B cell (primary cell): ENCODE measurements around the gene HTRA2. TPM values are rescaled to one million over a fixed set of nuclear protein-coding genes. Genes with fewer than 3 reads are reported as not detected.

Experiments used
- ATAC-seq: fragments of 200-7000 bp; cut with Tn5 transposase; one replicate; pipeline ENCODE4 v1.10.0; 2021; ENCODE audit warnings: low read depth, mild to moderate bottlenecking, moderate number of reproducible peaks, moderate library complexity
- CTCF ChIA-PET: fragments of 350-600 bp; sonication (Branson Sonifier 250); formaldehyde crosslinking; loops from one replicate; lab custom pipeline; 2021; ENCODE audit warnings: antibody characterized with exemption, inconsistent platforms; lab: Charles Lee
- POLR2A ChIA-PET: fragments of 350-600 bp; sonication (Branson Sonifier 250); formaldehyde crosslinking; loops from one replicate; lab custom pipeline; 2021; ENCODE audit warnings: antibody characterized with exemption; lab: Charles Lee
- DNase-seq: peaks from one replicate; pipeline ENCODE4 v3.0.0; 2013
- H2AFZ ChIP-seq: 2 replicates; pipeline ENCODE4 v1.6.1; 2012; ENCODE audit warnings: mild to moderate bottlenecking, low read depth, low read length; ENCODE audit not compliant: insufficient read depth, poor library complexity, severe bottlenecking
- H3K27ac ChIP-seq, 2 donors: 1 replicate in 1 of 2; 2 replicates in 1 of 2; pipeline ENCODE4 v1.5.1; 2012 to 2013; ENCODE audit warnings: low read length in 2 of 2, mild to moderate bottlenecking in 2 of 2, moderate library complexity in 1 of 2
- H3K27me3 ChIP-seq, 4 experiments: fragments of 200-600 bp in 1 of 4; sonication (generic) in 1 of 4; replicated peaks in 1 of 4; 1 replicate in 2 of 4; 2 replicates in 2 of 4; pipeline versions ENCODE4 v1.6.1 to v1.7.0; 2013 to 2016; ENCODE audit warnings: low read length in 3 of 4, mild to moderate bottlenecking in 2 of 4, mixed read lengths in 1 of 4, moderate library complexity in 1 of 4; ENCODE audit not compliant: insufficient read depth in 4 of 4, control insufficient read depth in 3 of 4; ENCODE audit errors: control extremely low read depth in 1 of 4
- H3K36me3 ChIP-seq, 2 experiments: replicated peaks in 1 of 2; 1 replicate in 1 of 2; 2 replicates in 1 of 2; pipeline versions ENCODE4 v1.6.1 to v1.7.1; 2013; ENCODE audit warnings: low read length in 1 of 2; ENCODE audit not compliant: insufficient read depth in 2 of 2, control insufficient read depth in 1 of 2; ENCODE audit errors: control extremely low read depth in 1 of 2, extremely low read depth in 1 of 2
- H3K4me1 ChIP-seq, 2 donors: fragments of 200-600 bp in 1 of 2; sonication (generic) in 1 of 2; 1 replicate in 1 of 2; 2 replicates in 1 of 2; pipeline versions ENCODE4 v1.5.1 to v1.6.1; 2013 to 2017; ENCODE audit warnings: low read length in 2 of 2; ENCODE audit not compliant: control insufficient read depth in 2 of 2, insufficient read depth in 2 of 2
- H3K4me2 ChIP-seq: replicated peaks from 2 replicates; pipeline ENCODE3; 2012; ENCODE audit warnings: mild to moderate bottlenecking, low read depth, low read length; ENCODE audit not compliant: poor library complexity, severe bottlenecking
- H3K4me3 ChIP-seq, 5 experiments: fragments of 200-600 bp in 1 of 5; sonication (generic) in 1 of 5; 1 replicate in 3 of 5; 2 replicates in 2 of 5; pipeline versions ENCODE4 v1.5.1 to v1.7.0; 2011 to 2016; ENCODE audit warnings: low read length in 4 of 5, mild to moderate bottlenecking in 4 of 5, low read depth in 2 of 5, control low read depth in 1 of 5, moderate library complexity in 1 of 5; ENCODE audit not compliant: insufficient read depth in 1 of 5; ENCODE audit errors: control extremely low read depth in 1 of 5, extremely low read depth in 1 of 5
- H3K79me2 ChIP-seq: fragments of 200-600 bp; sonication (generic); one replicate; pipeline ENCODE4 v1.6.0; 2016; ENCODE audit warnings: low read length; ENCODE audit not compliant: control insufficient read depth, insufficient read depth
- H3K9ac ChIP-seq: fragments of 200-600 bp; sonication (generic); 2 replicates; pipeline ENCODE4 v1.6.1; 2017; ENCODE audit warnings: mild to moderate bottlenecking, low read length, moderate library complexity
- H3K9me3 ChIP-seq, 3 donors: one replicate each; pipeline versions ENCODE4 v1.6.1 to v1.7.1; 2013; ENCODE audit warnings: low read length in 2 of 3; ENCODE audit not compliant: control insufficient read depth in 2 of 3, insufficient read depth in 1 of 3; ENCODE audit errors: control extremely low read depth in 1 of 3
- H4K20me1 ChIP-seq: 2 replicates; pipeline ENCODE4 v1.6.0; 2012; ENCODE audit warnings: mild to moderate bottlenecking, low read length; ENCODE audit not compliant: insufficient read depth, control insufficient read depth, poor library complexity, severe bottlenecking
- H3K27ac Mint-ChIP-seq: one replicate; pipeline ENCODE4 v1.8.0; 2021; ENCODE audit warnings: mixed read lengths
- H3K27me3 Mint-ChIP-seq: one replicate; pipeline ENCODE4 v1.8.0; 2021; ENCODE audit warnings: mixed read lengths
- H3K4me1 Mint-ChIP-seq: one replicate; pipeline ENCODE4 v1.8.0; 2021; ENCODE audit warnings: mixed read lengths
- H3K4me3 Mint-ChIP-seq: one replicate; pipeline ENCODE4 v1.8.0; 2021; ENCODE audit warnings: mixed read lengths
- H3K9me3 Mint-ChIP-seq: one replicate; pipeline ENCODE4 v1.8.0; 2022; ENCODE audit warnings: mixed read lengths; ENCODE audit not compliant: insufficient read depth
- CTCF ChIP-seq: fragments of 200-600 bp; IDR thresholded peaks from one replicate; pipeline ENCODE4 v1.8.0; 2022; ENCODE audit warnings: antibody characterized with exemption, mild to moderate bottlenecking
- EZH2 ChIP-seq: IDR thresholded peaks from 2 replicates; pipeline ENCODE4 v1.6.1; 2012; ENCODE audit warnings: borderline replicate concordance, low read depth, mild to moderate bottlenecking, moderate library complexity, low read length; ENCODE audit not compliant: insufficient read depth, poor library complexity, severe bottlenecking
- whole genome bisulfite sequencing: methylation state at CpG from one replicate; pipeline ENCODE4 v1.1.5; 2013; ENCODE audit warnings: missing lambda C conversion rate; ENCODE audit not compliant: insufficient coverage; 5-methylcytosine and 5-hydroxymethylcytosine counted together
- intact Hi-C: fragments of 100-400 bp; cut with micrococcal nuclease; formaldehyde crosslinking; loops from one replicate; pipeline ENCODE4 v1.10.0; 2022
- polyA plus RNA-seq: library from polyadenylated mRNA; depleted of rRNA; stranded (reverse); fragments of >200 nt; gene quantifications from 2 replicates; pipeline ENCODE4 v1.2.3, GENCODE V29; 2012
- total RNA-seq, 2 donors: library from RNA; stranded (reverse); fragments of 120-200 nt in 1 of 2; gene quantifications; 1 replicate in 1 of 2; 2 replicates in 1 of 2; pipeline versions ENCODE4 v1.2.3 to v1.2.4, GENCODE V29; 2013 to 2022

Gene HTRA2
- total and polyA plus RNA-seq, 2 donors (not counting 1 experiment from before 2014, with no cell fraction given): 52.8 to 111 TPM

- Histone ChIP-seq H3K4me1 (peaks cover 44 to 53% of the 10 kb centered on the region in 2 donors), H3K36me3 (no peaks in the 10 kb centered on the region), H3K79me2 (no peaks in the 10 kb centered on the region), H3K27me3 (no peaks in the 10 kb centered on the region), H2AFZ (no peak overlapping the region), H4K20me1 (no peaks in the 10 kb centered on the region), H3K27ac (no peak overlapping the region), H3K4me2 (no peak overlapping the region), H3K9ac (no peak overlapping the region), H3K9me3 (peaks cover 0 to 4% (median 0%) of the 10 kb centered on the region in 3 donors), H3K4me3 (no peak overlapping the region)
- no peak for TF ChIP-seq CTCF
- no peak for TF ChIP-seq EZH2
- no peak for ATAC-seq
- H3K27me3 Mint-ChIP-seq: no peaks in the 10 kb centered on the region
- POLR2A ChIA-PET: no interaction called here
- H3K9me3 Mint-ChIP-seq: no peaks in the 10 kb centered on the region
- 87% methylated on average over 3 of the region's 7 CpGs for WGBS
- peaks cover 46% of the 10 kb centered on the region for H3K4me1 Mint-ChIP-seq
- intact Hi-C loops: no loop called here
- DNase-seq: no peak
- CTCF ChIA-PET: interaction anchor here (1.6 to 10.3 kb wide), 2 partner anchors 10 to 22 kb away, joined by 4 to 103 read pairs; partner anchors contain the start of gene DOK1
- no peak overlapping the region for H3K4me3 Mint-ChIP-seq
- H3K27ac Mint-ChIP-seq: peak overlapping the region; percentile 38
Observed at GRCh38 chr2:74576211-74576862, 46.6 kb downstream of the HTRA2 start.

- Histone ChIP-seq H2AFZ (no peak overlapping the region), H3K4me2 (no peak overlapping the region), H3K4me3 (no peak overlapping the region), H3K9ac (no peak overlapping the region), H3K27ac (peak overlapping the region in 1 of 2 donors; percentile 31), H3K79me2 (no peaks in the 10 kb centered on the region), H3K36me3 (no peaks in the 10 kb centered on the region), H3K27me3 (peaks cover 0 to under 1% (median 0%) of the 10 kb centered on the region in 4 experiments), H3K9me3 (no peaks in the 10 kb centered on the region), H3K4me1 (peaks cover 39 to 48% of the 10 kb centered on the region in 2 donors), H4K20me1 (no peaks in the 10 kb centered on the region)
- H3K4me1 Mint-ChIP-seq: peaks cover 45% of the 10 kb centered on the region
- no peaks in the 10 kb centered on the region for H3K27me3 Mint-ChIP-seq
- TF ChIP-seq EZH2: no peak
- no peak for TF ChIP-seq CTCF
- ATAC-seq (peak; percentile 25), DNase-seq (peak; percentile 41)
- CTCF ChIA-PET: interaction anchor here (1.6 to 10.3 kb wide), 2 partner anchors 9 to 22 kb away, joined by 4 to 103 read pairs; partner anchors contain the start of gene DOK1
- H3K27ac Mint-ChIP-seq: peak overlapping the region; percentile 38
- H3K4me3 Mint-ChIP-seq: no peak overlapping the region
- WGBS: no CpG with 5 or more reads among the region's 1 CpG
- POLR2A ChIA-PET: no interaction called here
- H3K9me3 Mint-ChIP-seq: no peaks in the 10 kb centered on the region
- intact Hi-C loops: no loop called here
Observed at GRCh38 chr2:74576863-74577229, 47.1 kb downstream of the HTRA2 start.
